Small intestine (tissue), 7 donors: Measurements from ENCODE around the gene EIF3B. TPM values are rescaled to one million over a fixed set of nuclear protein-coding genes. Genes with fewer than 3 reads are reported as not detected.

Source experiments
- DNase-seq, 2 donors: peaks; one replicate each; pipeline versions ENCODE4 v3.0.0 to v3.0.0-alpha.2; 2013
- FAIRE-seq: peaks from 2 replicates; lab custom pipeline; 2012; peaks lifted over from hg19 to GRCh38; lab: Jason Lieb, UNC
- H3K27ac ChIP-seq, 3 donors: one replicate each; pipeline ENCODE4 v1.5.1; 2013; ENCODE audit warnings: low read length in 2 of 3, mild to moderate bottlenecking in 2 of 3, control low read depth in 1 of 3, inconsistent platforms in 1 of 3, low read depth in 1 of 3, moderate library complexity in 1 of 3
- H3K27me3 ChIP-seq, 3 donors: one replicate each; pipeline ENCODE4 v1.6.1; 2013; ENCODE audit warnings: low read length in 3 of 3, inconsistent platforms in 1 of 3; ENCODE audit not compliant: control insufficient read depth in 3 of 3, insufficient read depth in 3 of 3
- H3K36me3 ChIP-seq, 3 donors: one replicate each; pipeline ENCODE4 v1.6.1; 2013; ENCODE audit warnings: low read length in 3 of 3, inconsistent platforms in 1 of 3, low read depth in 1 of 3, mild to moderate bottlenecking in 1 of 3, moderate library complexity in 1 of 3; ENCODE audit not compliant: control insufficient read depth in 3 of 3, insufficient read depth in 2 of 3
- H3K4me1 ChIP-seq, 3 donors: one replicate each; pipeline ENCODE4 v1.6.1; 2013; ENCODE audit warnings: low read length in 2 of 3, inconsistent platforms in 1 of 3, low read depth in 1 of 3, mild to moderate bottlenecking in 1 of 3, moderate library complexity in 1 of 3; ENCODE audit not compliant: control insufficient read depth in 3 of 3, insufficient read depth in 2 of 3
- H3K4me3 ChIP-seq, 3 donors: one replicate each; pipeline ENCODE4 v1.5.1; 2013; ENCODE audit warnings: low read length in 3 of 3, control low read depth in 1 of 3, inconsistent platforms in 1 of 3, low read depth in 1 of 3, mild to moderate bottlenecking in 1 of 3, moderate library complexity in 1 of 3
- H3K9me3 ChIP-seq, 2 donors: one replicate each; pipeline ENCODE4 v1.6.1; 2013; ENCODE audit warnings: low read depth in 1 of 2, low read length in 1 of 2; ENCODE audit not compliant: control insufficient read depth in 2 of 2, insufficient read depth in 1 of 2
- WGBS, 3 donors: extraction: QIAGEN DNeasy Blood & Tissue Kit; methylation state at CpG; one replicate each; pipeline ENCODE4 v1.1.7; 2013; 5-methylcytosine and 5-hydroxymethylcytosine counted together
- polyA plus RNA-seq, 4 donors: library from polyadenylated mRNA; stranded (reverse) in 3 of 4; unstranded in 1 of 4; fragments of 200-250 nt in 3 of 4; fragments of 120-200 nt in 1 of 4; gene quantifications; one replicate each; pipeline versions ENCODE4 v1.2.1 to v1.2.3, GENCODE V29; 2013
- donor health status: healthy with polysubstance abuse.
- donor health status: control.
- donor health status: control.
- donor health status: Bipolar disorder and iron deficiency.
- donor health status: healthy.

The EIF3B gene
- polyA plus RNA-seq, 4 donors: 53.9 to 114 (median 80.7) TPM

DNA sequence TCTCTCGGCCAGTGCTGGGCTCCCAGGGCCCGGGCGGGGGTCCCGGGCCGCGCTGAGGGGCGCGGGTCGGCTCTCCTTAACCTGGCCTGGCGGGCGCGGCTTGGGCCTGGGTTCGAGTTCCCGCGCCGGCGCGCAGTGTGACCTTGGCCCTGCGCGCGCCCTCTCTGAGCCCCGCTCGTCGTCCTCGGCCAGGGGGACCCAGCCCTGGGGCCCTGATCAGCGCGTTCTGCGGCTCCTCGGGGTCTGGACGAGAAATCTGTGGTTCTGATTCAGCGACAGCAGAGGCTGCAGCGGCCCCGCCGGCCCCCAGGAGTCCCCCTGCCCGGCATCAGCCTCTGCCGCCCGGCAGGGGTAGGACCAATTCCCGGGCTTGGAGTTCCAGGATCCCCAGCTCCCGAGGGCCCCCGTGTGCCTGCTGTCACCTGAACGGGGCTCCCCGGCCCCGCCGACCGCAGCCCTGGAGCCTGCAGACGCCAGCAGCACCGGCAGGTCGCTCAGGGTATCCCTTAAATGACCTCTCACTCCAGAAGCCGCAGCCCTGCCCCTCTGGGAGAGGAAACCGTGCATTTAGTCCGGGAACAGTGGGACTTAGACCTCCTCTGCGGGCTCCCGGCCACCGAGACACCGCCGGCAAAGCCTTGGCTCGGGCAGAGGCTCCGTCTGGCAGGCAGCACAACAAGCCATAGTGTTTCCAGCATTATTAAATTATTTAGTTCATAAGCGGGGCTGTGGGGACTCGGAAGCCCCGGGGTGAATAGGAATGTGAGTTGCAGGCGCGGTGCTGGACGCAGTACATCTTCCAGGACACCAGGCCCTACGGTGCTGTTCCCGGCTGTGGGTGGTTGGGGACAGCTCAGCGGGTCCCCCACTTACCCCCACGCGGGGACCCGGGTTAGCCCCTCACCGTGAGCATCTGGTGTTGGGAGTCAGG lies 49.4 kb downstream of the EIF3B start:
- Histone ChIP-seq H3K9me3 (no peaks in the 10 kb centered on the region), H3K27ac (peak overlapping the region; percentile 33 to 75 (median 64)), H3K27me3 (no peaks in the 10 kb centered on the region), H3K4me3 (peak overlapping the region; percentile 84 to 95 (median 93)), H3K4me1 (peaks cover 4 to 12% (median 10%) of the 10 kb centered on the region in 3 donors), H3K36me3 (peaks cover 0 to 3% (median 0%) of the 10 kb centered on the region in 3 donors)
- FAIRE-seq: no peak
- 1 to 2% (median 1%) methylated on average over 61 to 71 of the region's 71 CpGs for WGBS, 3 donors
- DNase-seq: peak; percentile 29 to 65

DNA sequence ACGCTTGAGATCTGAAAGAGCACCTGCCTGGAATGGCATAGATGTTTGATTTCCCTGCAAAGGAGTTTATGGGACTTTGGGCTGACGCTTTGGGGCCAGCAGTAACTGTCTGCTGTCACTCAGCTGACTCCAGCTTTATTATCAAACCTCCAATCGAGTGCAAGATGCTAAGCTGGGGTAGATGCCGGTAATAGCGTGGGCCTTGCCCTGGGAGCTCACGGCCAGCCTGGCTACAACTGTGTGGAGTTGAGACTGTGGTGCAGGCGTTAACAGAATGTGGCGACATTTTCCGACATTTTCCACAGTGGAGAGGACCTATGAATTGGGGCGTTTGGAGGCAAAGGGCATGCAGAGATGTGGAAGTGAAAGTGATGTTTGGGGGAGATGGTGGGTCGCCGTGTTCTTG lies 50.1 kb downstream of the EIF3B start:
- H3K4me1 ChIP-seq: peaks cover 4 to 12% (median 10%) of the 10 kb centered on the region in 3 donors
- peak overlapping the region in 1 of 3 donors; percentile 75 for H3K27ac ChIP-seq
- H3K36me3 ChIP-seq: peaks cover 0 to 3% (median 0%) of the 10 kb centered on the region in 3 donors
- FAIRE-seq (no peak), DNase-seq (peak in 1 of 2 donors; percentile 39)
- H3K9me3 ChIP-seq: no peaks in the 10 kb centered on the region
- no peaks in the 10 kb centered on the region for H3K27me3 ChIP-seq
- WGBS, 3 donors: 35 to 45% (median 45%) methylated on average over 12 of the region's 12 CpGs
- peak overlapping the region in 2 of 3 donors; percentile 84 to 95 for H3K4me3 ChIP-seq

DNA sequence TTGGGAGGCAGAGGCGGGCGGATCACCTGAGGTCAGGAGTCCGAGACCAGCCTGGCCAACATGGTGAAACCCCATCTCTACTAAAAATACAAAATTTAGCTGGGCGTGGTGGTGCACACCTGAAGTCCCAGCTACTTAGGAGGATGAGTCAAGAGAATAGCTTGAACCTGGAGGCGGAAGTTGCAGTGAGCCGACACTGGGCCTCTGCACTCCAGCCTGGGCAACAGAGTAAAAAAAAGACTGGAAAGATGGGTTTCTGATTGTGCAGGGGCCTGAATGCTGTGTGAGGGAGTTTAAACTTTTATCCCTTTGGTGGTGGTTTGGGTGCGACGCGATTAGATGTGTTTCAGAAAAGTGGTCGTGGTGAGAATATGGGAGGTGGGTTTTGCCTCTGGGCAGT lies 50.6 kb downstream of the EIF3B start:
- DNase-seq (no peak), FAIRE-seq (no peak)
- Histone ChIP-seq H3K9me3 (no peaks in the 10 kb centered on the region), H3K27me3 (no peaks in the 10 kb centered on the region), H3K4me3 (peak overlapping the region in 1 of 3 donors; percentile 31), H3K27ac (peak overlapping the region in 2 of 3 donors; percentile 52 to 85), H3K4me1 (peaks cover under 1 to 8% (median 5%) of the 10 kb centered on the region in 3 donors), H3K36me3 (peaks cover 0 to 3% (median 0%) of the 10 kb centered on the region in 3 donors)
- 72 to 92% (median 80%) methylated on average over 10 of the region's 10 CpGs for WGBS, 3 donors

GRCh38 chr7:2405601-2406345 lies 51.1 kb downstream of the EIF3B start:
- Histone ChIP-seq H3K9me3 (no peaks in the 10 kb centered on the region), H3K27ac (peak overlapping the region in 2 of 3 donors; percentile 52 to 85), H3K27me3 (no peaks in the 10 kb centered on the region), H3K4me1 (peaks cover 0 to 6% (median 4%) of the 10 kb centered on the region in 3 donors), H3K36me3 (peaks cover 0 to 3% (median 0%) of the 10 kb centered on the region in 3 donors), H3K4me3 (peak overlapping the region in 1 of 3 donors; percentile 31)
- DNase-seq (peak in 1 of 2 donors; percentile 45), FAIRE-seq (no peak)
- WGBS, 3 donors: 58 to 82% (median 62%) methylated on average over 20 to 21 of the region's 21 CpGs

GRCh38 chr7:2409745-2410414 lies 55.3 kb downstream of the EIF3B start:
- no peak for DNase-seq

GRCh38 chr7:2411049-2411448 lies 56.4 kb downstream of the EIF3B start:
- H3K4me1 ChIP-seq: peaks cover 0 to 9% (median 6%) of the 10 kb centered on the region in 3 donors
- no peak for DNase-seq
- no peaks in the 10 kb centered on the region for H3K27me3 ChIP-seq
- WGBS, 3 donors: 100% methylated on average over 1 of the region's 1 CpG
- H3K4me3 ChIP-seq: no peak overlapping the region
- H3K27ac ChIP-seq: no peak overlapping the region
- peaks cover 0 to 3% (median 0%) of the 10 kb centered on the region in 3 donors for H3K36me3 ChIP-seq
- no peak for FAIRE-seq
- no peaks in the 10 kb centered on the region for H3K9me3 ChIP-seq

More at GRCh38 chr7:2409745-2410414, 55.3 kb downstream of the EIF3B start:
- no peaks in the 10 kb centered on the region for H3K27me3 ChIP-seq
- H3K27ac ChIP-seq: peak overlapping the region in 2 of 3 donors; percentile 30 to 52
- H3K36me3 ChIP-seq: peaks cover 0 to 3% (median 0%) of the 10 kb centered on the region in 3 donors
- 62 to 77% (median 66%) methylated on average over 15 of the region's 15 CpGs for WGBS, 3 donors
- H3K4me1 ChIP-seq: peaks cover 0 to 9% (median 6%) of the 10 kb centered on the region in 3 donors
- no peak overlapping the region for H3K4me3 ChIP-seq
- no peak for FAIRE-seq
- H3K9me3 ChIP-seq: no peaks in the 10 kb centered on the region

GRCh38 chr7:2411815-2412586 lies 57.4 kb downstream of the EIF3B start:
- FAIRE-seq: no peak
- WGBS, 3 donors: 46 to 76% (median 70%) methylated on average over 12 of the region's 12 CpGs
- Histone ChIP-seq H3K27me3 (no peaks in the 10 kb centered on the region), H3K4me1 (peaks cover 0 to 9% (median 6%) of the 10 kb centered on the region in 3 donors), H3K36me3 (peaks cover 0 to 3% (median 0%) of the 10 kb centered on the region in 3 donors), H3K4me3 (no peak overlapping the region), H3K27ac (peak overlapping the region in 1 of 3 donors; percentile 39), H3K9me3 (no peaks in the 10 kb centered on the region)
- DNase-seq: peak in 1 of 2 donors; percentile 20
